Measurements from ENCODE around the gene RBFOX1. TPM values are rescaled to one million over a fixed set of nuclear protein-coding genes. Genes with fewer than 3 reads are reported as not detected.

The RBFOX1 gene
- total RNA-seq, 4 donors from 2014 or later: 0.08 to 0.32 TPM; not detected in 2

DNA sequence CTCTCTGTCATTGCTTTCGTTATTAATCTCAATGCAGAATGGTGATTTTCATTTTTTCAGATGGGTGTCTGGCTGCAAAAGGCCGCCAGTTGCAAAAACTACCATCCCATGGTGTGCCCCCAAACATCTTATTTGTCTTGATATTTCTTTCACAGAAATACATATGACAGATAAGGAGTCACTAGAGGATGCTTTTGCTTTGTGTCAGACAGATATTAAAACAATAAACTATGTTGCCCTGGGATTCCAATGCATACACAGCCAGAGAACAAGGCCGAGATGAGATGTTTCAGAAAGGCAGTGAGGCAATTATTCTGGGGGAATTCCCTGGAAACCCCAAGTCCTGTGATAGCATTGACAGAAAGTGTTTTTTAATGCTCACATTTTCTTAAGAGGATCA is 307.7 kb downstream of the RBFOX1 start:
- Histone ChIP-seq H3K4me1 (no peaks in the 10 kb centered on the region), H3K9me3 (no peaks in the 10 kb centered on the region), H3K36me3 (no peaks in the 10 kb centered on the region), H3K27me3 (no peaks in the 10 kb centered on the region), H3K4me3 (no peak overlapping the region), H3K27ac (no peak overlapping the region)
- no peak for TF ChIP-seq EP300 (IDR thresholded peaks at IDR 0.05)
- TF ChIP-seq, protein P1, sequence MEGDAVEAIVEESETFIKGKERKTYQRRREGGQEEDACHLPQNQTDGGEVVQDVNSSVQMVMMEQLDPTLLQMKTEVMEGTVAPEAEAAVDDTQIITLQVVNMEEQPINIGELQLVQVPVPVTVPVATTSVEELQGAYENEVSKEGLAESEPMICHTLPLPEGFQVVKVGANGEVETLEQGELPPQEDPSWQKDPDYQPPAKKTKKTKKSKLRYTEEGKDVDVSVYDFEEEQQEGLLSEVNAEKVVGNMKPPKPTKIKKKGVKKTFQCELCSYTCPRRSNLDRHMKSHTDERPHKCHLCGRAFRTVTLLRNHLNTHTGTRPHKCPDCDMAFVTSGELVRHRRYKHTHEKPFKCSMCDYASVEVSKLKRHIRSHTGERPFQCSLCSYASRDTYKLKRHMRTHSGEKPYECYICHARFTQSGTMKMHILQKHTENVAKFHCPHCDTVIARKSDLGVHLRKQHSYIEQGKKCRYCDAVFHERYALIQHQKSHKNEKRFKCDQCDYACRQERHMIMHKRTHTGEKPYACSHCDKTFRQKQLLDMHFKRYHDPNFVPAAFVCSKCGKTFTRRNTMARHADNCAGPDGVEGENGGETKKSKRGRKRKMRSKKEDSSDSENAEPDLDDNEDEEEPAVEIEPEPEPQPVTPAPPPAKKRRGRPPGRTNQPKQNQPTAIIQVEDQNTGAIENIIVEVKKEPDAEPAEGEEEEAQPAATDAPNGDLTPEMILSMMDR (IDR thresholded peaks at IDR 0.05): no peak
- no peak for TF ChIP-seq POLR2A (IDR thresholded peaks at IDR 0.05)
- TF ChIP-seq POLR2AphosphoS5 (IDR thresholded peaks at IDR 0.05): no peak
- no peak for DNase-seq (ENCODE audit: low spot score in 2 of 2)
- WGBS: 73% methylated on average over 3 of the region's 3 CpGs

DNA sequence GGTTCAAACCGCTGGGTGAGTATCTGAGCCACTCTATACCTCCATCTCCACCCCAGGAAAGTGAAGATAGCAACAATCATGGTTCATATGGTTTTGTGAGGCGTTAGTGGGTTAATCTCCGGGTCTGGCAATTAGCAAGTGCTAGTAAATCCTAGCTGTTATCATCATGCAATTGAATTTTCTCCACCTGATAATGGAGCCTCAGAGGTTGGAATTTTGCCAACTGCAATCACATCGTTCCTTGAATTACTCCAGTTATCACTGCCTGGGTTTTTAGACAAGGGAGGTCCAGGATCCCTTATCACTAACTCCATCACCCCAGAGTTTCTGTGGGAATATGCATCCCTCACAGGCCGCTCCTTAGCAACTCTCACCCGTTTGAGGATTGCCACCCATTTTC is 311.5 kb downstream of the RBFOX1 start:
- Histone ChIP-seq H3K36me3 (no peaks in the 10 kb centered on the region), H3K27me3 (no peaks in the 10 kb centered on the region), H3K4me1 (no peaks in the 10 kb centered on the region), H3K9me3 (no peaks in the 10 kb centered on the region), H3K4me3 (no peak overlapping the region), H3K27ac (no peak overlapping the region)
- DNase-seq (ENCODE audit: low spot score in 2 of 2): no peak
- WGBS: 58% methylated on average over 6 of the region's 6 CpGs
- TF ChIP-seq EP300 (IDR thresholded peaks at IDR 0.05) (no peak), POLR2AphosphoS5 (IDR thresholded peaks at IDR 0.05) (no peak), POLR2A (IDR thresholded peaks at IDR 0.05) (no peak)
- TF ChIP-seq, protein P1 (IDR thresholded peaks at IDR 0.05): no peak

GRCh38 chr16:7644811-7645210 is 312.2 kb downstream of the RBFOX1 start:
- no peaks in the 10 kb centered on the region for H3K4me1 ChIP-seq

GRCh38 chr16:7646821-7647500 is 314.3 kb downstream of the RBFOX1 start:
- no peak for TF ChIP-seq POLR2A (IDR thresholded peaks at IDR 0.05)
- TF ChIP-seq POLR2AphosphoS5 (IDR thresholded peaks at IDR 0.05): no peak
- no peak for TF ChIP-seq EP300 (IDR thresholded peaks at IDR 0.05)
- TF ChIP-seq, protein P1 (IDR thresholded peaks at IDR 0.05): no peak
- Histone ChIP-seq H3K27ac (no peak overlapping the region), H3K27me3 (no peaks in the 10 kb centered on the region), H3K4me1 (no peaks in the 10 kb centered on the region), H3K36me3 (no peaks in the 10 kb centered on the region), H3K4me3 (no peak overlapping the region), H3K9me3 (no peaks in the 10 kb centered on the region)
- no peak for DNase-seq (ENCODE audit: low spot score in 2 of 2)
- 55% methylated on average over 7 of the region's 7 CpGs for WGBS

More at GRCh38 chr16:7644811-7645210, 312.2 kb downstream of the RBFOX1 start:
- DNase-seq (ENCODE audit: low spot score in 2 of 2): no peak
- 42% methylated on average over 5 of the region's 5 CpGs for whole genome bisulfite sequencing
- H3K9me3 ChIP-seq: no peaks in the 10 kb centered on the region
- H3K27me3 ChIP-seq: no peaks in the 10 kb centered on the region
- no peaks in the 10 kb centered on the region for H3K36me3 ChIP-seq
- TF ChIP-seq EP300 (IDR thresholded peaks at IDR 0.05) (no peak), POLR2A (IDR thresholded peaks at IDR 0.05) (no peak), POLR2AphosphoS5 (IDR thresholded peaks at IDR 0.05) (no peak)
- TF ChIP-seq, protein P1 (IDR thresholded peaks at IDR 0.05): no peak
- no peak overlapping the region for H3K27ac ChIP-seq
- H3K4me3 ChIP-seq: no peak overlapping the region

DNA sequence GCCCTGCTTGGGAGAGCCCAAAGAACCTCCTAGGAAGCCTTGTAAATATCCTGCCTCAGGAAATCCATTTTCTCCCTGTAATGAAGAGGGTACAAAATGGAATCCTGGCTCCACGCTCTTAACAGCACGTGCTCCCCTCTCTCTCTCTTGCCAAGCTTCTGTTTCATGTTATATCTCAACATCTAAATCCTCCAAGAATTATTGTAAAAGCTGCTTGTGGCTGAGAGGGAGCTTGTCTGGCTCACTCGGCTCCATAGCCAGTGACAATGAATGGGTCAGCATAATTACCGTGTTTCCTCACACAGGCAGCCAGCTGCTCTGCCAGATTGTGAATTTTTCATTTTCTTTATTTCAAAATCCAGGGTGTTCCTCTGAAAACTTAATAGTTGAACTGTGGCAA is 317.8 kb downstream of the RBFOX1 start:
- no peak for TF ChIP-seq POLR2AphosphoS5 (IDR thresholded peaks at IDR 0.05)
- no peak for TF ChIP-seq POLR2A (IDR thresholded peaks at IDR 0.05)
- no peak for TF ChIP-seq EP300 (IDR thresholded peaks at IDR 0.05)
- TF ChIP-seq, protein P1 (IDR thresholded peaks at IDR 0.05): no peak
- WGBS: 53% methylated on average over 4 of the region's 4 CpGs
- Histone ChIP-seq H3K4me1 (no peaks in the 10 kb centered on the region), H3K36me3 (no peaks in the 10 kb centered on the region), H3K27ac (no peak overlapping the region), H3K4me3 (no peak overlapping the region), H3K9me3 (no peaks in the 10 kb centered on the region), H3K27me3 (peaks cover 4% of the 10 kb centered on the region)
- DNase-seq (ENCODE audit: low spot score in 2 of 2): no peak
